Stomach (tissue), 4 donors: ENCODE measurements around the gene SF1.

Experiments used
- CTCF ChIP-seq, 7 experiments: fragments of 450-650 bp in 4 of 7; fragments of 200-600 bp in 3 of 7; sonication (generic) in 3 of 7; IDR thresholded peaks; one replicate each; pipeline ENCODE4 v1.5.1; 2016 to 2019; ENCODE audit warnings: antibody characterized with exemption in 7 of 7, control low read depth in 2 of 7, mild to moderate bottlenecking in 1 of 7
- EP300 ChIP-seq: sonication (generic); formaldehyde crosslinking; IDR thresholded peaks from one replicate; pipeline ENCODE4 v1.6.1; 2017; ENCODE audit warnings: antibody characterized with exemption

GRCh38 chr11:64804346-64805210 lies 26.2 kb upstream of the SF1 start:
- TF ChIP-seq CTCF (IDR thresholded peaks at IDR 0.05): no peak
- TF ChIP-seq EP300: no peak
